Naive thymus-derived CD4-positive, alpha-beta T cell (primary cell): ENCODE results near the gene DOCK8. TPM values are rescaled to one million over a fixed set of nuclear protein-coding genes. Genes with fewer than 3 reads are reported as not detected.

Source experiments
- ATAC-seq: fragments of 150-1000 bp; cut with Tn5 transposase; 2 replicates; pipeline ENCODE4 v1.10.0; 2021; ENCODE audit warnings: mild to moderate bottlenecking, moderate library complexity
- CTCF ChIA-PET: fragments of 350-600 bp; sonication (Branson Sonifier 250); formaldehyde crosslinking; loops from one replicate; lab custom pipeline; 2021; ENCODE audit warnings: antibody characterized with exemption; lab: Charles Lee
- POLR2A ChIA-PET: fragments of 350-600 bp; sonication (Branson Sonifier 250); formaldehyde crosslinking; loops from one replicate; lab custom pipeline; 2021; ENCODE audit warnings: antibody characterized with exemption, inconsistent platforms; lab: Charles Lee
- DNase-seq, 9 donors: peaks; one replicate each; pipeline versions ENCODE4 v3.0.0 to v3.0.0-alpha.2; 2020 to 2022; ENCODE audit warnings: mixed read lengths in 1 of 9
- H3K27ac ChIP-seq: one replicate; pipeline ENCODE4 v1.7.0; 2013; ENCODE audit warnings: mild to moderate bottlenecking, low read depth, low read length, moderate library complexity
- H3K27me3 ChIP-seq, 2 donors: one replicate each; pipeline ENCODE4 v1.7.0; 2013; ENCODE audit warnings: low read length in 2 of 2, mild to moderate bottlenecking in 2 of 2, moderate library complexity in 2 of 2; ENCODE audit not compliant: control insufficient read depth in 2 of 2, insufficient read depth in 2 of 2
- H3K36me3 ChIP-seq, 3 experiments: 1 replicate in 2 of 3; 2 replicates in 1 of 3; pipeline ENCODE4 v1.7.0; 2013; ENCODE audit warnings: low read length in 3 of 3, mild to moderate bottlenecking in 3 of 3, moderate library complexity in 1 of 3; ENCODE audit not compliant: insufficient read depth in 3 of 3, control insufficient read depth in 2 of 3
- H3K4me1 ChIP-seq, 2 donors: one replicate each; pipeline ENCODE4 v1.7.0; 2013; ENCODE audit warnings: low read length in 2 of 2, mild to moderate bottlenecking in 2 of 2, moderate library complexity in 1 of 2; ENCODE audit not compliant: control insufficient read depth in 2 of 2, insufficient read depth in 2 of 2
- H3K4me3 ChIP-seq: 2 replicates; pipeline ENCODE4 v1.7.0; 2013; ENCODE audit warnings: mild to moderate bottlenecking, low read length
- H3K9me3 ChIP-seq, 3 experiments: 1 replicate in 2 of 3; 2 replicates in 1 of 3; pipeline ENCODE4 v1.7.0; 2013; ENCODE audit warnings: low read length in 3 of 3; ENCODE audit not compliant: control insufficient read depth in 2 of 3
- H3K27ac Mint-ChIP-seq, 9 donors: one replicate each; pipeline ENCODE4 v1.8.0; 2020 to 2022; ENCODE audit warnings: mixed read lengths in 9 of 9, mild to moderate bottlenecking in 8 of 9, moderate library complexity in 5 of 9, inconsistent platforms in 2 of 9
- H3K27me3 Mint-ChIP-seq, 5 donors: one replicate each; pipeline ENCODE4 v1.8.0; 2021 to 2022; ENCODE audit warnings: mixed read lengths in 5 of 5, mild to moderate bottlenecking in 1 of 5
- H3K36me3 Mint-ChIP-seq, 5 donors: one replicate each; pipeline ENCODE4 v1.8.0; 2020 to 2022; ENCODE audit warnings: mixed read lengths in 5 of 5, mild to moderate bottlenecking in 3 of 5, inconsistent platforms in 1 of 5
- H3K4me1 Mint-ChIP-seq, 7 donors: one replicate each; pipeline ENCODE4 v1.8.0; 2020 to 2022; ENCODE audit warnings: mixed read lengths in 7 of 7, mild to moderate bottlenecking in 3 of 7, inconsistent platforms in 1 of 7
- H3K4me3 Mint-ChIP-seq, 10 donors: one replicate each; pipeline ENCODE4 v1.8.0; 2020 to 2022; ENCODE audit warnings: mild to moderate bottlenecking in 10 of 10, mixed read lengths in 10 of 10, moderate library complexity in 6 of 10, inconsistent platforms in 2 of 10
- H3K9me3 Mint-ChIP-seq, 11 donors: one replicate each; pipeline ENCODE4 v1.8.0; 2020 to 2022; ENCODE audit warnings: mixed read lengths in 11 of 11, mild to moderate bottlenecking in 4 of 11, inconsistent platforms in 1 of 11, moderate library complexity in 1 of 11
- intact Hi-C, 2 donors: fragments of 100-400 bp; cut with micrococcal nuclease; formaldehyde crosslinking; loops; one replicate each; pipeline ENCODE4 v1.15.1; 2023
- polyA plus RNA-seq, 2 donors: library from polyadenylated mRNA; unstranded; fragments of 300-500 nt; fragmentation: Illumina TruSeq; gene quantifications; one replicate each; pipeline ENCODE4 v1.2.3, GENCODE V29; 2021
- total RNA-seq, 6 experiments: library from RNA in 5 of 6; stranded (reverse) in 5 of 6; gene quantifications; 1 replicate in 5 of 6; 2 replicates in 1 of 6; pipeline ENCODE4 v1.2.3 and lab custom pipeline; 2021 to 2026

DOCK8 gene
- total and polyA plus RNA-seq, 7 experiments from 2014 or later = 47.7 to 294 (median 225) TPM

GRCh38 chr9:468766-469426 is 254.2 kb downstream of the DOCK8 start:
- peaks cover 0 to 3% (median 0%) of the 10 kb centered on the region in 11 donors for H3K9me3 Mint-ChIP-seq
- H3K27me3 Mint-ChIP-seq = no peaks in the 10 kb centered on the region
- Histone ChIP-seq H3K36me3 (peaks cover under 1 to 18% (median 7%) of the 10 kb centered on the region in 3 experiments), H3K27ac (peak overlapping the region; percentile 75), H3K27me3 (no peaks in the 10 kb centered on the region), H3K9me3 (no peaks in the 10 kb centered on the region), H3K4me3 (peak overlapping the region; percentile 84), H3K4me1 (peaks cover 0 to 6% of the 10 kb centered on the region in 2 donors)
- H3K4me3 Mint-ChIP-seq = peak overlapping the region; percentile 66 to 99 (median 82)
- ATAC-seq (no peak), DNase-seq (peak in 2 of 9 donors; percentile 7 to 9)
- POLR2A ChIA-PET = interaction anchor here (0.5 to 1.1 kb wide), 3 partner anchors 9 to 181 kb away, joined by 3 to 4 read pairs (median 3); no protein-coding TSS in a partner anchor
- peaks cover 8 to 20% (median 17%) of the 10 kb centered on the region in 5 donors for H3K36me3 Mint-ChIP-seq
- CTCF ChIA-PET = interaction anchor here (1.0 kb wide), 1 partner anchor 37 kb away, joined by 3 read pairs; no protein-coding TSS in a partner anchor
- H3K27ac Mint-ChIP-seq = peak overlapping the region; percentile 74 to 96 (median 88)
- intact Hi-C loops = no loop called here
- H3K4me1 Mint-ChIP-seq = peaks cover 17 to 32% (median 27%) of the 10 kb centered on the region in 7 donors

GRCh38 chr9:469672-470551 is 255.2 kb downstream of the DOCK8 start:
- peaks cover 0 to 10% (median 7%) of the 10 kb centered on the region in 3 experiments for H3K36me3 ChIP-seq
- peaks cover 0 to 6% of the 10 kb centered on the region in 2 donors for H3K4me1 ChIP-seq
- Mint-ChIP-seq H3K27me3 (no peaks in the 10 kb centered on the region), H3K36me3 (peaks cover 8 to 16% (median 10%) of the 10 kb centered on the region in 5 donors), H3K4me3 (peak overlapping the region; percentile 92 to 99 (median 97)), H3K27ac (peak overlapping the region; percentile 88 to 99 (median 94)), H3K4me1 (peaks cover 17 to 32% (median 27%) of the 10 kb centered on the region in 7 donors), H3K9me3 (peaks cover 0 to 3% (median 0%) of the 10 kb centered on the region in 11 donors)
- peak; percentile 82 to 92 (median 89) for DNase-seq
- ATAC-seq = peak; percentile 93
- ChIA-PET POLR2A (interaction anchor here (0.6 to 1.6 kb wide), 5 partner anchors 23 to 172 kb away, joined by 3 to 18 read pairs (median 3); partner anchors contain the start of gene KANK1), CTCF (interaction anchor here (1.5 kb wide), 1 partner anchor 34 kb away, joined by 5 read pairs; the partner anchor contains the start of gene KANK1)
- H3K27ac ChIP-seq = peak overlapping the region; percentile 75
- peak overlapping the region; percentile 84 for H3K4me3 ChIP-seq
- no peaks in the 10 kb centered on the region for H3K27me3 ChIP-seq
- no peaks in the 10 kb centered on the region for H3K9me3 ChIP-seq
- intact Hi-C loops = loop anchor here (1.0 to 2.0 kb wide), 5 partner anchors 23 to 197 kb away; partner anchors contain the start of gene KANK1 (in 2 of the 2)

- peak overlapping the region; percentile 75 for H3K27ac ChIP-seq
- no peaks in the 10 kb centered on the region for H3K9me3 ChIP-seq
- peaks cover 0 to 3% (median 0%) of the 10 kb centered on the region in 11 donors for H3K9me3 Mint-ChIP-seq
- POLR2A ChIA-PET = interaction anchor here (0.6 to 1.6 kb wide), 5 partner anchors 24 to 172 kb away, joined by 3 to 18 read pairs (median 3); partner anchors contain the start of gene KANK1
- peak overlapping the region; percentile 84 for H3K4me3 ChIP-seq
- peaks cover 0 to 6% of the 10 kb centered on the region in 2 donors for H3K4me1 ChIP-seq
- peak in 1 of 9 donors; percentile 24 for DNase-seq
- H3K4me3 Mint-ChIP-seq = peak overlapping the region; percentile 92 to 99 (median 97)
- H3K36me3 Mint-ChIP-seq = peaks cover 3 to 14% (median 7%) of the 10 kb centered on the region in 5 donors
- H3K27me3 Mint-ChIP-seq = no peaks in the 10 kb centered on the region
- peaks cover 17 to 32% (median 27%) of the 10 kb centered on the region in 7 donors for H3K4me1 Mint-ChIP-seq
- H3K27ac Mint-ChIP-seq = peak overlapping the region; percentile 88 to 99 (median 94)
- ATAC-seq = peak; percentile 24
- H3K36me3 ChIP-seq = peaks cover 0 to 3% (median 2%) of the 10 kb centered on the region in 3 experiments
- H3K27me3 ChIP-seq = no peaks in the 10 kb centered on the region
- intact Hi-C loops = loop anchor here (1.0 to 2.0 kb wide), 5 partner anchors 23 to 198 kb away; partner anchors contain the start of gene KANK1 (in 2 of the 2)
- CTCF ChIA-PET = interaction anchor here (1.5 kb wide), 1 partner anchor 33 kb away, joined by 5 read pairs; the partner anchor contains the start of gene KANK1
Measured at GRCh38 chr9:470552-471194, 256.0 kb downstream of the DOCK8 start.

GRCh38 chr9:471320-471719 is 256.7 kb downstream of the DOCK8 start:
- Histone ChIP-seq H3K4me1 (peaks cover 0 to 6% of the 10 kb centered on the region in 2 donors), H3K27me3 (no peaks in the 10 kb centered on the region), H3K36me3 (no peaks in the 10 kb centered on the region), H3K4me3 (no peak overlapping the region), H3K9me3 (no peaks in the 10 kb centered on the region), H3K27ac (no peak overlapping the region)
- H3K9me3 Mint-ChIP-seq = peaks cover 0 to 3% (median 0%) of the 10 kb centered on the region in 11 donors
- DNase-seq (no peak), ATAC-seq (no peak)
- H3K4me1 Mint-ChIP-seq = peaks cover 17 to 32% (median 27%) of the 10 kb centered on the region in 7 donors
- ChIA-PET POLR2A (interaction anchor here (0.7 to 1.6 kb wide), 2 partner anchors 32 to 82 kb away, joined by 3 to 18 read pairs; partner anchors contain the start of gene KANK1), CTCF (interaction anchor here (1.5 kb wide), 1 partner anchor 32 kb away, joined by 5 read pairs; the partner anchor contains the start of gene KANK1)
- peak overlapping the region in 4 of 9 donors; percentile 18 to 99 (median 62) for H3K27ac Mint-ChIP-seq
- no peaks in the 10 kb centered on the region for H3K27me3 Mint-ChIP-seq
- H3K36me3 Mint-ChIP-seq = peaks cover 0 to 11% (median 3%) of the 10 kb centered on the region in 5 donors
- H3K4me3 Mint-ChIP-seq = peak overlapping the region in 9 of 10 donors; percentile 92 to 99 (median 97)
- intact Hi-C loops = loop anchor here in 1 of 2 donors (2.0 kb wide), 1 partner anchor 199 kb away; no protein-coding TSS in a partner anchor

GRCh38 chr9:472479-473075 is 257.9 kb downstream of the DOCK8 start:
- ChIA-PET CTCF (interaction anchor here (0.6 to 0.9 kb wide), 2 partner anchors 31 to 130 kb away, joined by 3 to 4 read pairs; partner anchors contain the start of gene KANK1), POLR2A (interaction anchor here (1.1 to 2.3 kb wide), 2 partner anchors 15 to 31 kb away, joined by 3 to 7 read pairs; partner anchors contain the start of gene KANK1)
- Mint-ChIP-seq H3K27ac (peak overlapping the region in 1 of 9 donors; percentile 21), H3K9me3 (peaks cover 0 to 3% (median 0%) of the 10 kb centered on the region in 11 donors), H3K27me3 (no peaks in the 10 kb centered on the region), H3K4me1 (peaks cover 17 to 32% (median 27%) of the 10 kb centered on the region in 7 donors), H3K36me3 (peaks cover 0 to 15% (median 9%) of the 10 kb centered on the region in 5 donors), H3K4me3 (no peak overlapping the region)
- Histone ChIP-seq H3K27me3 (no peaks in the 10 kb centered on the region), H3K4me3 (no peak overlapping the region), H3K9me3 (no peaks in the 10 kb centered on the region), H3K36me3 (no peaks in the 10 kb centered on the region), H3K4me1 (peaks cover 0 to 6% of the 10 kb centered on the region in 2 donors), H3K27ac (no peak overlapping the region)
- intact Hi-C loops = no loop called here
- DNase-seq = no peak
- no peak for ATAC-seq
